GM12865 (cell line): ENCODE results near the gene SCLT1.
"Not testable (repeated sequence)": the region's sequence is repeated elsewhere in the genome, so short reads cannot be mapped to it uniquely, and the experiment has no call there.

Experiments
- DNase-seq: peaks from one replicate; pipeline ENCODE4 v3.0.0; 2010; ENCODE audit warnings: low read depth
- H3K4me3 ChIP-seq: 2 replicates; pipeline ENCODE4 v1.5.1; 2011; ENCODE audit warnings: mild to moderate bottlenecking, low read depth, low read length, control low read depth
- CTCF ChIP-seq: IDR thresholded peaks from 2 replicates; pipeline ENCODE4 v1.5.1; 2011; ENCODE audit warnings: low read length, control low read depth, low read depth, inconsistent platforms; ENCODE audit not compliant: insufficient read depth; ENCODE audit errors: missing control alignments

Gene SCLT1

GRCh38 chr4:129093191-129093920, at the start of gene SCLT1:
SCLT1 (minus strand) TSS chr4:129093539; CDS start chr4:129093103, 436 bp downstream.
- DNase-seq, result peak; percentile 99
- H3K4me3 ChIP-seq, result peak within 1 kb of the TSS; percentile 96
- TF ChIP-seq CTCF, result no peak

GRCh38 chr4:129140521-129140920, 47.2 kb upstream of the SCLT1 start:
- TF ChIP-seq CTCF, result no peak
- H3K4me3 ChIP-seq, result no peak overlapping the region
- no peak for DNase-seq

GRCh38 chr4:129138810-129139496, 45.6 kb upstream of the SCLT1 start:
- H3K4me3 ChIP-seq, result no peak overlapping the region
- TF ChIP-seq CTCF, result no peak
- no peak for DNase-seq

GRCh38 chr4:129136433-129136832, 43.1 kb upstream of the SCLT1 start:
- DNase-seq, result no peak
- H3K4me3 ChIP-seq, result no peak overlapping the region
- no peak for TF ChIP-seq CTCF

GRCh38 chr4:129131343-129131742, 38.0 kb upstream of the SCLT1 start:
- no peak overlapping the region for H3K4me3 ChIP-seq
- DNase-seq, result no peak
- TF ChIP-seq CTCF, result no peak

- no peak for TF ChIP-seq CTCF
- no peak overlapping the region for H3K4me3 ChIP-seq
- DNase-seq, result no peak
Observed at GRCh38 chr4:129129143-129129542, 35.8 kb upstream of the SCLT1 start.

GRCh38 chr4:129126614-129127013, 33.3 kb upstream of the SCLT1 start:
- H3K4me3 ChIP-seq, DNase-seq: not testable (repeated sequence)
